Bronchial epithelial cell (primary cell): Measurements from ENCODE around the gene GFPT1. TPM values are rescaled to one million over a fixed set of nuclear protein-coding genes. Genes with fewer than 3 reads are reported as not detected.

ENCODE experiments used
- DNase-seq: peaks from one replicate; pipeline ENCODE4 v3.0.0-alpha.2; 2010; ENCODE audit warnings: low read depth
- FAIRE-seq: peaks from 2 replicates; lab custom pipeline; 2011; peaks lifted over from hg19 to GRCh38; lab: Jason Lieb, UNC
- H3K27me3 ChIP-seq: 2 replicates; pipeline ENCODE4 v1.5.1; 2011; ENCODE audit warnings: low read length; ENCODE audit not compliant: control insufficient read depth, insufficient read depth
- H3K36me3 ChIP-seq: 2 replicates; pipeline ENCODE4 v1.5.1; 2011; ENCODE audit warnings: low read length; ENCODE audit not compliant: control insufficient read depth, insufficient read depth
- H3K4me3 ChIP-seq: 2 replicates; pipeline ENCODE4 v1.5.1; 2011; ENCODE audit warnings: mild to moderate bottlenecking, low read depth, low read length, control low read depth
- total RNA-seq: library from RNA; depleted of rRNA; stranded (reverse); fragments of >200 nt; gene quantifications from 2 replicates; pipeline ENCODE4 v1.2.1, GENCODE V29; 2014
- TF ChIP-seq, protein P1 (sequence below): IDR thresholded peaks from 2 replicates; pipeline ENCODE4 v1.5.1; 2011; ENCODE audit warnings: mild to moderate bottlenecking, moderate library complexity, low read length, control low read depth, inconsistent platforms; ENCODE audit not compliant: insufficient read depth, severe bottlenecking

GFPT1 gene
- total RNA-seq, 1 donor from 2014 or later = 101 TPM

- FAIRE-seq (no peak), DNase-seq (no peak)
- TF ChIP-seq, protein P1, sequence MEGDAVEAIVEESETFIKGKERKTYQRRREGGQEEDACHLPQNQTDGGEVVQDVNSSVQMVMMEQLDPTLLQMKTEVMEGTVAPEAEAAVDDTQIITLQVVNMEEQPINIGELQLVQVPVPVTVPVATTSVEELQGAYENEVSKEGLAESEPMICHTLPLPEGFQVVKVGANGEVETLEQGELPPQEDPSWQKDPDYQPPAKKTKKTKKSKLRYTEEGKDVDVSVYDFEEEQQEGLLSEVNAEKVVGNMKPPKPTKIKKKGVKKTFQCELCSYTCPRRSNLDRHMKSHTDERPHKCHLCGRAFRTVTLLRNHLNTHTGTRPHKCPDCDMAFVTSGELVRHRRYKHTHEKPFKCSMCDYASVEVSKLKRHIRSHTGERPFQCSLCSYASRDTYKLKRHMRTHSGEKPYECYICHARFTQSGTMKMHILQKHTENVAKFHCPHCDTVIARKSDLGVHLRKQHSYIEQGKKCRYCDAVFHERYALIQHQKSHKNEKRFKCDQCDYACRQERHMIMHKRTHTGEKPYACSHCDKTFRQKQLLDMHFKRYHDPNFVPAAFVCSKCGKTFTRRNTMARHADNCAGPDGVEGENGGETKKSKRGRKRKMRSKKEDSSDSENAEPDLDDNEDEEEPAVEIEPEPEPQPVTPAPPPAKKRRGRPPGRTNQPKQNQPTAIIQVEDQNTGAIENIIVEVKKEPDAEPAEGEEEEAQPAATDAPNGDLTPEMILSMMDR = no peak
- peaks cover 1% of the 10 kb centered on the region for H3K36me3 ChIP-seq
- H3K4me3 ChIP-seq = no peak overlapping the region
- no peaks in the 10 kb centered on the region for H3K27me3 ChIP-seq
These were observed 13.1 kb upstream of the GFPT1 start for GRCh38 chr2:69400121-69400520.

GRCh38 chr2:69397234-69397633 is 10.2 kb upstream of the GFPT1 start:
- TF ChIP-seq, protein P1 = no peak

GRCh38 chr2:69395866-69396265 is 8.8 kb upstream of the GFPT1 start:
- no peaks in the 10 kb centered on the region for H3K36me3 ChIP-seq
- H3K4me3 ChIP-seq = no peak overlapping the region
- TF ChIP-seq, protein P1 = no peak
- no peak for DNase-seq
- FAIRE-seq = no peak
- no peaks in the 10 kb centered on the region for H3K27me3 ChIP-seq

More at GRCh38 chr2:69397234-69397633, 10.2 kb upstream of the GFPT1 start:
- DNase-seq (no peak), FAIRE-seq (no peak)
- no peaks in the 10 kb centered on the region for H3K36me3 ChIP-seq
- no peak overlapping the region for H3K4me3 ChIP-seq
- no peaks in the 10 kb centered on the region for H3K27me3 ChIP-seq

- H3K4me3 ChIP-seq = no peak overlapping the region
- no peak for FAIRE-seq
- H3K36me3 ChIP-seq = no peaks in the 10 kb centered on the region
- TF ChIP-seq, protein P1 = no peak
- H3K27me3 ChIP-seq = no peaks in the 10 kb centered on the region
- no peak for DNase-seq
These were observed 6.9 kb upstream of the GFPT1 start for GRCh38 chr2:69393963-69394362.

GRCh38 chr2:69390471-69390870 is 3.4 kb upstream of the GFPT1 start:
- Histone ChIP-seq H3K4me3 (no peak overlapping the region), H3K36me3 (no peaks in the 10 kb centered on the region), H3K27me3 (no peaks in the 10 kb centered on the region)
- TF ChIP-seq, protein P1 = no peak
- FAIRE-seq = no peak
- no peak for DNase-seq

GRCh38 chr2:69390001-69390400 is 3.0 kb upstream of the GFPT1 start:
- FAIRE-seq (no peak), DNase-seq (no peak)
- TF ChIP-seq, protein P1 = no peak
- Histone ChIP-seq H3K27me3 (no peaks in the 10 kb centered on the region), H3K4me3 (no peak overlapping the region), H3K36me3 (no peaks in the 10 kb centered on the region)
